IMR-90 (cell line): ENCODE measurements around the gene USH1G. TPM values are rescaled to one million over a fixed set of nuclear protein-coding genes. Genes with fewer than 3 reads are reported as not detected.

Source experiments
- ATAC-seq: fragments of 200-7000 bp; cut with Tn5 transposase; 2 replicates; pipeline ENCODE4 v1.9.1; 2020; ENCODE audit warnings: low read depth, mild to moderate bottlenecking, moderate library complexity
- BruUV-seq: library from RNA; stranded (reverse); fragments of 400-500 nt; replicated peaks from 2 replicates; lab custom pipeline; 2021; lab: Mats Ljungman, UMichigan
- CTCF ChIA-PET: fragments of 300-600 bp; formaldehyde crosslinking; extraction: SDS; loops from one replicate; lab custom pipeline; 2021; ENCODE audit warnings: antibody characterized with exemption; lab: Yijun Ruan, JAX
- POLR2A ChIA-PET: fragments of 300-600 bp; sonication (Branson Sonifier 250); formaldehyde crosslinking; loops from one replicate; lab custom pipeline; 2022; ENCODE audit warnings: antibody characterized with exemption; ENCODE audit not compliant: unreplicated experiment; lab: Charles Lee
- DNase-seq: peaks from one replicate; pipeline ENCODE4 v3.0.0; 2013
- H2AFZ ChIP-seq: replicated peaks from 2 replicates; pipeline ENCODE3; 2013; ENCODE audit warnings: low read length, mild to moderate bottlenecking; ENCODE audit not compliant: poor library complexity
- H2AK5ac ChIP-seq: 2 replicates; pipeline ENCODE4 v1.6.1; 2013; ENCODE audit warnings: low read depth, low read length, inconsistent platforms
- H2AK9ac ChIP-seq: replicated peaks from 2 replicates; pipeline ENCODE3; 2013; ENCODE audit warnings: mild to moderate bottlenecking, low read depth, low read length, moderate library complexity; ENCODE audit not compliant: poor library complexity
- H2BK120ac ChIP-seq: 2 replicates; pipeline ENCODE4 v1.6.1; 2013; ENCODE audit warnings: low read depth, low read length, inconsistent platforms
- H2BK15ac ChIP-seq: 3 replicates; pipeline ENCODE4 v1.6.1; 2013; ENCODE audit warnings: low read depth, low read length, inconsistent platforms
- H2BK20ac ChIP-seq: 2 replicates; pipeline ENCODE4 v1.6.1; 2013; ENCODE audit warnings: low read depth, mild to moderate bottlenecking, inconsistent platforms, low read length, moderate library complexity
- H2BK5ac ChIP-seq: 2 replicates; pipeline ENCODE4 v1.6.1; 2013; ENCODE audit warnings: mild to moderate bottlenecking, low read depth, low read length, inconsistent platforms; ENCODE audit not compliant: poor library complexity, severe bottlenecking
- H3K14ac ChIP-seq: replicated peaks from 2 replicates; pipeline ENCODE4 v1.6.1; 2013; ENCODE audit warnings: low read depth, low read length, inconsistent platforms
- H3K18ac ChIP-seq: 2 replicates; pipeline ENCODE4 v1.6.1; 2013; ENCODE audit warnings: low read depth, low read length, control low read depth
- H3K23ac ChIP-seq: 2 replicates; pipeline ENCODE4 v1.6.1; 2013; ENCODE audit warnings: low read depth, low read length, inconsistent platforms
- H3K27ac ChIP-seq: 2 replicates; pipeline ENCODE4 v1.5.1; 2013; ENCODE audit warnings: mild to moderate bottlenecking, control low read depth, low read length; ENCODE audit not compliant: insufficient read depth
- H3K27me3 ChIP-seq: 2 replicates; pipeline ENCODE4 v1.6.1; 2013; ENCODE audit warnings: low read length; ENCODE audit not compliant: control insufficient read depth, insufficient read depth
- H3K36me3 ChIP-seq: 2 replicates; pipeline ENCODE4 v1.6.1; 2013; ENCODE audit warnings: low read length, mixed read lengths; ENCODE audit not compliant: control insufficient read depth, insufficient read depth
- H3K4ac ChIP-seq: 2 replicates; pipeline ENCODE4 v1.6.1; 2013; ENCODE audit warnings: low read depth, low read length, inconsistent platforms
- H3K4me1 ChIP-seq: 2 replicates; pipeline ENCODE4 v1.6.1; 2013; ENCODE audit warnings: low read length, mixed read lengths; ENCODE audit not compliant: control insufficient read depth, insufficient read depth
- H3K4me2 ChIP-seq: 2 replicates; pipeline ENCODE4 v1.6.1; 2013; ENCODE audit warnings: low read depth, mild to moderate bottlenecking, control low read depth, low read length, moderate library complexity
- H3K4me3 ChIP-seq: 2 replicates; pipeline ENCODE4 v1.5.1; 2013; ENCODE audit warnings: low read depth, mild to moderate bottlenecking, control low read depth, low read length, moderate library complexity; ENCODE audit not compliant: insufficient read depth
- H3K56ac ChIP-seq: 2 replicates; pipeline ENCODE4 v1.6.1; 2013; ENCODE audit warnings: low read length, inconsistent platforms; ENCODE audit not compliant: insufficient read depth; ENCODE audit errors: extremely low read depth
- H3K79me1 ChIP-seq, 2 experiments: 2 replicates each; pipeline ENCODE4 v1.6.1; 2013; ENCODE audit warnings: low read length in 2 of 2, inconsistent platforms in 1 of 2, low read depth in 1 of 2
- H3K9ac ChIP-seq: 2 replicates; pipeline ENCODE4 v1.6.1; 2013; ENCODE audit warnings: low read depth, low read length, control low read depth
- H3K9me1 ChIP-seq: 2 replicates; pipeline ENCODE4 v1.6.1; 2013; ENCODE audit warnings: low read length, inconsistent platforms; ENCODE audit not compliant: insufficient read depth
- H3K9me3 ChIP-seq: 2 replicates; pipeline ENCODE4 v1.6.1; 2013; ENCODE audit warnings: low read length; ENCODE audit not compliant: control insufficient read depth, insufficient read depth
- H4K20me1 ChIP-seq: 2 replicates; pipeline ENCODE4 v1.6.1; 2013; ENCODE audit warnings: low read length, inconsistent platforms; ENCODE audit not compliant: insufficient read depth
- H4K5ac ChIP-seq: 2 replicates; pipeline ENCODE4 v1.6.1; 2013; ENCODE audit warnings: mild to moderate bottlenecking, low read depth, low read length, control low read depth
- H4K8ac ChIP-seq, 2 experiments: 2 replicates each; pipeline ENCODE4 v1.6.1; 2013; ENCODE audit warnings: low read depth in 2 of 2, low read length in 2 of 2, control low read depth in 1 of 2, inconsistent platforms in 1 of 2
- H4K91ac ChIP-seq: 2 replicates; pipeline ENCODE4 v1.6.1; 2013; ENCODE audit warnings: low read depth, low read length, inconsistent platforms; ENCODE audit not compliant: insufficient read depth
- FOS ChIP-seq: fragments of 150-350 bp; IDR thresholded peaks from 2 replicates; pipeline ENCODE4 v1.6.1; 2016; ENCODE audit warnings: low read depth, low read length
- NFE2L2 ChIP-seq: fragments of 150-350 bp; IDR thresholded peaks from 2 replicates; pipeline ENCODE4 v1.6.1; 2016; ENCODE audit warnings: low read depth, mild to moderate bottlenecking, low read length
- RFX5 ChIP-seq: IDR thresholded peaks from 2 replicates; pipeline ENCODE4 v1.8.0; 2012; ENCODE audit warnings: low read depth, mild to moderate bottlenecking, low read length, moderate library complexity
- SMC3 ChIP-seq: fragments of 150-350 bp; IDR thresholded peaks from 2 replicates; pipeline ENCODE4 v1.6.1; 2016; ENCODE audit warnings: low read depth, mild to moderate bottlenecking, antibody characterized with exemption, low read length, moderate library complexity
- WGBS, 2 experiments: methylation state at CpG; one replicate each; pipeline versions ENCODE4 v1.1.5 to v1.1.7; 2013; ENCODE audit warnings: missing lambda C conversion rate in 2 of 2; ENCODE audit not compliant: insufficient read length in 1 of 2; ENCODE audit errors: extremely low coverage in 2 of 2; 5-methylcytosine and 5-hydroxymethylcytosine counted together
- dilution Hi-C: fragments of 300-500 bp; cut with HindIII; formaldehyde crosslinking; loops from one replicate; pipeline ENCODE4 v1.14.3; 2018; ENCODE audit warnings: low sequenced_read_pairs; ENCODE audit not compliant: unreplicated experiment
- in situ Hi-C: fragments of 300-500 bp; cut with MboI; formaldehyde crosslinking; loops from 3 replicates; pipeline ENCODE4 v1.14.3; 2019; ENCODE audit warnings: low sequenced_read_pairs, inconsistent platforms, mixed read lengths
- intact Hi-C: fragments of 100-400 bp; cut with micrococcal nuclease; formaldehyde crosslinking; loops from 2 replicates; pipeline ENCODE4 v1.10.0; 2022
- polyA plus RNA-seq, 3 experiments: library from polyadenylated mRNA; depleted of rRNA; stranded (reverse); fragments of >200 nt; gene quantifications; 2 replicates each; pipeline ENCODE4 v1.2.3, GENCODE V29; 2012; ENCODE audit warnings: low replicate concordance in 1 of 3
- total RNA-seq: library from RNA; depleted of rRNA; stranded (reverse); fragments of >200 nt; gene quantifications from 2 replicates; pipeline ENCODE4 v1.2.3, GENCODE V29; 2012

USH1G gene
- total and polyA plus RNA-seq, 2 of the 4 experiments (the other 2 are of a cell fraction): not detected

DNA sequence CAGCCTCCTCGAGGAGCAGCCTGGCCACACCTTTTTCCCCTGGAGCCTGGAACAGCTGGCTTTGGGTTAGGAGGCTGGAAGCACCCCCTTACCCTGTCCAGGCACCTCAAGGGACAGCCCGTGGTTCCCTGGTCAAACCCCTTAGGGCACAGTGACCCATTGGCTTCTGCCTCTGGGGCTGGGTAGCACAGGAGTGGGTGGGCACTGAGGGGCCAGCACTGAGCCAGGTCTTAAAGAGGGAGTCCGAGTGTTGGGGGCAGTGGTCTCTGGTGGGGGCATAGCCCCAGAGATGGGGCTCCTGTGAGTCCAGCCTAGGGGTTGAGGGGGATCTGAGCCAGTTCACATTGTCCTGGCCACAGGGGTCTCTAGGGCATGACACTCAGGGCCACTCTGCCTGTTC lies 28.0 kb upstream of the USH1G start:
- dilution Hi-C loops: no loop called here
- TF ChIP-seq FOS: no peak
- TF ChIP-seq RFX5: no peak
- no peak for TF ChIP-seq SMC3
- no peak for TF ChIP-seq NFE2L2
- no peaks in the 10 kb centered on the region for H3K4me1 ChIP-seq
- H2AK5ac ChIP-seq: no peak overlapping the region
- H3K18ac ChIP-seq: no peak overlapping the region
- no peaks in the 10 kb centered on the region for H3K9me3 ChIP-seq
- H2BK120ac ChIP-seq: no peak overlapping the region
- no peaks in the 10 kb centered on the region for H3K79me1 ChIP-seq
- intact Hi-C loops: no loop called here
- no TSS peak for BruUV-seq
- no peak overlapping the region for H3K4ac ChIP-seq
- H3K9ac ChIP-seq: no peak overlapping the region
- no peak overlapping the region for H2BK5ac ChIP-seq
- H3K56ac ChIP-seq: no peak overlapping the region
- no peak overlapping the region for H3K14ac ChIP-seq
- DNase-seq (no peak), ATAC-seq (no peak)
- POLR2A ChIA-PET: no interaction called here
- H3K27ac ChIP-seq: no peak overlapping the region
- H3K9me1 ChIP-seq: no peaks in the 10 kb centered on the region
- no peak overlapping the region for H4K91ac ChIP-seq
- no peak overlapping the region for H2BK20ac ChIP-seq
- H3K4me3 ChIP-seq: no peak overlapping the region
- CTCF ChIA-PET: no interaction called here
- no peaks in the 10 kb centered on the region for H4K20me1 ChIP-seq
- WGBS, 2 experiments: no CpG with 5 or more reads among the region's 3 CpGs
- peaks cover 51% of the 10 kb centered on the region for H3K27me3 ChIP-seq
- no peak overlapping the region for H2AFZ ChIP-seq
- in situ Hi-C loops: loop anchor here (10.0 kb wide), 1 partner anchor 206 kb away; the partner anchor contains the start of gene NHERF1
- no peak overlapping the region for H2AK9ac ChIP-seq
- H4K5ac ChIP-seq: no peak overlapping the region
- H3K36me3 ChIP-seq: no peaks in the 10 kb centered on the region
- no peak overlapping the region for H4K8ac ChIP-seq
- H2BK15ac ChIP-seq: no peak overlapping the region
- H3K23ac ChIP-seq: no peak overlapping the region
- no peak overlapping the region for H3K4me2 ChIP-seq
